Stomach (tissue), 4 donors: Measurements from ENCODE around the gene RSPH6A.

ENCODE experiments used
- CTCF ChIP-seq, 7 experiments: fragments of 450-650 bp in 4 of 7; fragments of 200-600 bp in 3 of 7; sonication (generic) in 3 of 7; IDR thresholded peaks; one replicate each; pipeline ENCODE4 v1.5.1; 2016 to 2019; ENCODE audit warnings: antibody characterized with exemption in 7 of 7, control low read depth in 2 of 7, mild to moderate bottlenecking in 1 of 7
- EP300 ChIP-seq: sonication (generic); formaldehyde crosslinking; IDR thresholded peaks from one replicate; pipeline ENCODE4 v1.6.1; 2017; ENCODE audit warnings: antibody characterized with exemption
- POLR2A ChIP-seq, 4 donors: fragments of 450-650 bp; IDR thresholded peaks; one replicate each; pipeline ENCODE4 v1.6.1; 2016; ENCODE audit warnings: antibody characterized with exemption in 4 of 4, control low read depth in 2 of 4, mild to moderate bottlenecking in 1 of 4, moderate library complexity in 1 of 4
- POLR2AphosphoS5 ChIP-seq, 3 donors: sonication (generic); formaldehyde crosslinking; IDR thresholded peaks; one replicate each; pipeline ENCODE4 v1.6.1; 2016; ENCODE audit warnings: antibody characterized with exemption in 3 of 3

DNA sequence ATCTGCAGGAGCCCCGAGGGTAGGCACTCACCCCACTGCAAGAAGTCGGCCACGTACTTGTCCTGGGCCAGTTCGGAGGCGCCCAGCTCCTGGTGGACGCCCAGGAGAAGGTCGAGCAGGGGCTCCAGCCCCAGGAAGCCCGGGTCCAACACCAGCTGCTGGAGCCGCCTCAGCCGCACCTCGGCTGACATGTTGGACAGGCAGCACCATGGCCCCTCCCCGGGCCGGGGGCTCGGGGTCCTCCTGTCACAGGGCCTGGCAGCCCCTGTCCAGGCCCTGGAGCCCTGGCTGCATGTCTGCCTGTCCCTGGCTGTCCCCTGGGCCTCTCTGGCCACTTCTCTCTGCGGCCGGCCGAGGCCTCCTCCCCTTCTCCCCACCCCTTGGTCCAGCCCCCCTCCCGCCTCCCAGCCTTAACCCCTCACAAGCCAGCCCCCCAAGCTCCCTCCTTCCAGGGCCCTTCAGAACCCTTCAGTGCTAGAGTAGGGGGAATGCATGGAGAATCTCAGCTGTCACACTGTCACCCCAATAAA, 32.9 kb downstream of the RSPH6A start, which contains the start of gene DMPK:
- no peak for TF ChIP-seq CTCF (IDR thresholded peaks at IDR 0.05)
- no peak for TF ChIP-seq POLR2A (IDR thresholded peaks at IDR 0.05)
- TF ChIP-seq EP300 = no peak
- TF ChIP-seq POLR2AphosphoS5 (IDR thresholded peaks at IDR 0.05) = no peak
